K562 (cell line): ENCODE data around the gene GLIS2. TPM values are rescaled to one million over a fixed set of nuclear protein-coding genes. Genes with fewer than 3 reads are reported as not detected.
A peak's percentile ranks its signal among the peaks of the same experiment; 100 is the strongest.

ENCODE experiments used
- CREM ChIP-seq: IDR thresholded peaks from 2 replicates; pipeline ENCODE4 v1.6.1; 2014; ENCODE audit warnings: antibody characterized with exemption, low read depth
- CXXC5 ChIP-seq: fragments of 250-450 bp; sonication (Bioruptor Pico); IDR thresholded peaks from 2 replicates; pipeline ENCODE4 v1.8.0; 2022; ENCODE audit warnings: inconsistent platforms, mild to moderate bottlenecking, moderate library complexity
- DIDO1 ChIP-seq: fragments of 450-650 bp; IDR thresholded peaks from 2 replicates; pipeline ENCODE4 v1.6.1; 2016; ENCODE audit warnings: low read depth, missing biosample characterization, missing genetic modification characterization
- E2F1 ChIP-seq: sonication (generic); formaldehyde crosslinking; IDR thresholded peaks from 2 replicates; pipeline ENCODE4 v1.8.1; 2023; ENCODE audit warnings: mild to moderate bottlenecking, missing genetic modification reagents, moderate library complexity
- ELF1 ChIP-seq: fragments of 200-800 bp; sonication (Bioruptor generic); IDR thresholded peaks from 2 replicates; pipeline ENCODE4 v1.6.1; 2016; ENCODE audit warnings: missing genetic modification characterization, missing compliant biosample characterization
- ETS1 ChIP-seq: conservative IDR thresholded peaks from 2 replicates; pipeline ENCODE4 v1.6.1; 2011; ENCODE audit warnings: low read depth, mild to moderate bottlenecking, low read length; ENCODE audit not compliant: control insufficient read depth
- ETV5 ChIP-seq: sonication (generic); formaldehyde crosslinking; IDR thresholded peaks from 2 replicates; pipeline ENCODE4 v1.4.0; 2020; ENCODE audit warnings: low read depth, mild to moderate bottlenecking, missing genetic modification reagents
- FOXA3 ChIP-seq, 2 experiments: fragments of 450-650 bp in 1 of 2; sonication (generic) in 1 of 2; formaldehyde crosslinking; IDR thresholded peaks in 1 of 2; conservative IDR thresholded peaks in 1 of 2; 2 replicates each; pipeline versions ENCODE4 v1.4.0 to v1.8.0; 2020 to 2022; ENCODE audit warnings: mild to moderate bottlenecking in 2 of 2, missing genetic modification reagents in 1 of 2
- FOXK1 ChIP-seq: sonication (generic); formaldehyde crosslinking; IDR thresholded peaks from 2 replicates; pipeline ENCODE4 v1.8.0; 2022; ENCODE audit warnings: missing genetic modification reagents, mild to moderate bottlenecking, borderline replicate concordance
- FOXK2 ChIP-seq, 2 experiments: fragments of 450-650 bp; IDR thresholded peaks in 1 of 2; conservative IDR thresholded peaks in 1 of 2; 2 replicates each; pipeline ENCODE4 v1.6.1; 2016; ENCODE audit warnings: low read depth in 2 of 2, mild to moderate bottlenecking in 1 of 2
- FOXO4 ChIP-seq: fragments of 450-650 bp; formaldehyde crosslinking; IDR thresholded peaks from 2 replicates; pipeline ENCODE4 v1.4.0; 2020; ENCODE audit warnings: mild to moderate bottlenecking, moderate library complexity
- GABPB1 ChIP-seq: sonication (generic); formaldehyde crosslinking; IDR thresholded peaks from 2 replicates; pipeline ENCODE4 v1.8.0; 2022; ENCODE audit warnings: mild to moderate bottlenecking, missing genetic modification reagents
- MAZ ChIP-seq, 2 experiments: fragments of 450-650 bp in 1 of 2; sonication (generic) in 1 of 2; formaldehyde crosslinking; IDR thresholded peaks in 1 of 2; conservative IDR thresholded peaks in 1 of 2; 2 replicates each; pipeline versions ENCODE4 v1.4.0 to v1.5.0; 2020; ENCODE audit warnings: mild to moderate bottlenecking in 1 of 2, missing genetic modification reagents in 1 of 2
- MCM5 ChIP-seq: fragments of 450-650 bp; IDR thresholded peaks from 2 replicates; pipeline ENCODE4 v1.6.1; 2016; ENCODE audit warnings: low read depth
- SNIP1 ChIP-seq: fragments of 450-650 bp; IDR thresholded peaks from 2 replicates; pipeline ENCODE4 v1.7.1; 2017; ENCODE audit warnings: low read depth, mild to moderate bottlenecking
- SNRNP70 ChIP-seq: fragments of 200-400 bp; formaldehyde crosslinking; optimal IDR thresholded peaks from 2 replicates; pipeline ENCODE3; 2017; ENCODE audit warnings: low read depth, low read length
- ZBTB17 ChIP-seq: fragments of 450-650 bp; formaldehyde crosslinking; IDR thresholded peaks from 2 replicates; pipeline ENCODE4 v1.4.0; 2020; ENCODE audit warnings: mild to moderate bottlenecking
- ZNF23 ChIP-seq: fragments of 250-450 bp; sonication (Bioruptor Pico); IDR thresholded peaks from 2 replicates; pipeline ENCODE4 v1.4.0; 2020; ENCODE audit warnings: mild to moderate bottlenecking
- ZNF280B ChIP-seq: fragments of 250-450 bp; sonication (Bioruptor Pico); IDR thresholded peaks from 2 replicates; pipeline ENCODE4 v1.5.1; 2021; ENCODE audit warnings: mild to moderate bottlenecking
- ZNF384 ChIP-seq: IDR thresholded peaks from 2 replicates; pipeline ENCODE4 v1.6.1; 2012; ENCODE audit warnings: low read depth, low read length, improper control_type of control experiment
- ZNF507 ChIP-seq: conservative IDR thresholded peaks from 2 replicates; pipeline ENCODE4 v1.6.1; 2017; ENCODE audit warnings: missing genetic modification characterization, missing compliant biosample characterization
- ZNF584 ChIP-seq: fragments of 200-800 bp; sonication (Bioruptor generic); IDR thresholded peaks from 2 replicates; pipeline ENCODE4 v1.6.1; 2016; ENCODE audit warnings: low read depth, mild to moderate bottlenecking, missing genetic modification characterization, missing compliant biosample characterization
- polyA plus RNA-seq, 8 experiments: library from polyadenylated mRNA; depleted of rRNA in 4 of 8; stranded (reverse) in 5 of 8; unstranded in 3 of 8; fragments of >200 nt; fragmentation: Nextera tagmentation in 2 of 8; fragmentation: Illumina TruSeq in 1 of 8; extraction: Ambion mirVana in 2 of 8; extraction: Trizol in 1 of 8; gene quantifications; 2 replicates each; pipeline versions ENCODE4 v1.2.1 to v1.2.3, GENCODE V29; 2011 to 2014; ENCODE audit warnings: inconsistent platforms in 1 of 8, missing spikeins in 1 of 8
- total RNA-seq, 7 experiments: library from RNA; depleted of rRNA in 6 of 7; stranded (reverse); fragments of >200 nt in 6 of 7; fragmentation: Illumina TruSeq in 2 of 7; extraction: Trizol in 2 of 7; gene quantifications; 2 replicates each; pipeline versions ENCODE4 v1.2.1 to v1.2.3, GENCODE V29; 2011 to 2021; ENCODE audit warnings: low replicate concordance in 1 of 7

GLIS2 gene
- total and polyA plus RNA-seq, 9 of the 15 experiments (the other 6 are each of a cell fraction or from before 2014, with no cell fraction given): 0.10 to 9.0 (median 0.57) TPM

GRCh38 chr16:4271176-4272113, 44.4 kb upstream of the GLIS2 start (continued):
- TF ChIP-seq SNRNP70 (no peak), DIDO1 (tag) (0 out of 2 replicates have a peak, but pooled peaks have one; percentile 26), GABPB1 (CRISPR knock-in tag) (peak; percentile 81), FOXA3 (CRISPR knock-in tag; conservative IDR thresholded peaks at IDR 0.05 in 1 of 2, IDR thresholded peaks at IDR 0.05 in 1 of 2) (0 out of 4 replicates have a peak, but pooled peaks of 1 of the 2 experiments have one; percentile 33), ETS1 (peak; percentile 98), ZNF384 (no peak), ETV5 (no peak; the same call in 1 of the 2 replicates), ZNF23 (no peak), CREM (peak; percentile 89), MCM5 (no peak), FOXK1 (CRISPR knock-in tag) (peak; percentile 48), ELF1 (tag) (no peak), FOXK2 (conservative IDR thresholded peaks at IDR 0.05 in 1 of 2, IDR thresholded peaks at IDR 0.05 in 1 of 2; ENCODE audit: low read depth in 2 of 2) (peak; percentile 36 to 79; a peak in 3 of 4 replicates), ZNF507 (tag) (no peak), CXXC5 (CRISPR knock-in tag) (peak; percentile 57), ZNF280B (CRISPR knock-in tag) (no peak), SNIP1 (no peak), MAZ (CRISPR knock-in tag; conservative IDR thresholded peaks at IDR 0.05 in 1 of 2, IDR thresholded peaks at IDR 0.05 in 1 of 2) (peak; percentile 38 to 42; a peak in 3 of 4 replicates), ZBTB17 (peak; percentile 11; the same call in 1 of the 2 replicates), FOXO4 (CRISPR knock-in tag) (no peak), ZNF584 (CRISPR knock-in tag) (no peak), E2F1 (CRISPR knock-in tag) (no peak)
